Esophagus squamous epithelium (tissue), 4 donors: ENCODE results near the gene PDE3A.

Experiments
- CTCF ChIP-seq, 6 experiments: fragments of 450-650 bp in 4 of 6; fragments of 200-600 bp in 2 of 6; sonication (generic) in 2 of 6; IDR thresholded peaks; one replicate each; pipeline ENCODE4 v1.5.1; 2016 to 2019; ENCODE audit warnings: antibody characterized with exemption in 6 of 6, mild to moderate bottlenecking in 4 of 6, moderate library complexity in 4 of 6
- POLR2A ChIP-seq, 4 donors: fragments of 450-650 bp; IDR thresholded peaks; one replicate each; pipeline ENCODE4 v1.6.1; 2017; ENCODE audit warnings: antibody characterized with exemption in 4 of 4, mild to moderate bottlenecking in 4 of 4, moderate library complexity in 3 of 4

- TF ChIP-seq CTCF (IDR thresholded peaks at IDR 0.05) (no peak), POLR2A (IDR thresholded peaks at IDR 0.05) (no peak)
Observed at GRCh38 chr12:20469756-20470155, 101.4 kb downstream of the PDE3A start.
